Measurements from ENCODE around the gene LDLRAD4.

Gene LDLRAD4

DNA sequence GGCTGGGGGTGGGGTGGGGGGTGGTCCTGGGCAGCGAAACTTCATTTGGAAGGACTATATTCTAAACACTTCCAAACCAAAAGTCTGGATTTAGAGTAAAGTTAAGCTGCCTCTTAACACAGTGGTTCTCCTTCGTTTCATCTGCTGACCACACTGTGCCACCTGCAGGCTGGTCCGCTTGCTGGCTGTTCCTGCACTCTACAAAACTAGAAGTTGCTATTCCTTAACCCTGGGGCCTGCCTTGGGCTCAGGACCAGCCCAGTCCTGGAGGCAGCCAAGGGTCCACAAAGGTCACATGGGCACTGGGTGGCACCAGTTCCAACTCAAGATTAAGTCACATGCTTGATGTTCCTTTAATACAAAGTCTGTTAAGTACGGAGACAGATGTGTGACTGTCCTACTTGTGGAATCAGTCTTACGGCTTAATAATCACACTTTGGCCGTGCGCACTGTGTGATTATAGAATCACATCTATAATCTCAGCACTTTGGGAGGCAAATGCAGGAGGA lies 312.4 kb downstream of the LDLRAD4 start:
- no peak overlapping the region for H3K4me3 Mint-ChIP-seq
- peaks cover 7% of the 10 kb centered on the region for H3K4me1 Mint-ChIP-seq
- DNase-seq (ENCODE audit: low spot score in 2 of 2): no peak
- H3K9me3 Mint-ChIP-seq: no peaks in the 10 kb centered on the region
- ATAC-seq: peak; percentile 51
- no peak overlapping the region for H3K27ac Mint-ChIP-seq
- H3K36me3 Mint-ChIP-seq: no peaks in the 10 kb centered on the region

DNA sequence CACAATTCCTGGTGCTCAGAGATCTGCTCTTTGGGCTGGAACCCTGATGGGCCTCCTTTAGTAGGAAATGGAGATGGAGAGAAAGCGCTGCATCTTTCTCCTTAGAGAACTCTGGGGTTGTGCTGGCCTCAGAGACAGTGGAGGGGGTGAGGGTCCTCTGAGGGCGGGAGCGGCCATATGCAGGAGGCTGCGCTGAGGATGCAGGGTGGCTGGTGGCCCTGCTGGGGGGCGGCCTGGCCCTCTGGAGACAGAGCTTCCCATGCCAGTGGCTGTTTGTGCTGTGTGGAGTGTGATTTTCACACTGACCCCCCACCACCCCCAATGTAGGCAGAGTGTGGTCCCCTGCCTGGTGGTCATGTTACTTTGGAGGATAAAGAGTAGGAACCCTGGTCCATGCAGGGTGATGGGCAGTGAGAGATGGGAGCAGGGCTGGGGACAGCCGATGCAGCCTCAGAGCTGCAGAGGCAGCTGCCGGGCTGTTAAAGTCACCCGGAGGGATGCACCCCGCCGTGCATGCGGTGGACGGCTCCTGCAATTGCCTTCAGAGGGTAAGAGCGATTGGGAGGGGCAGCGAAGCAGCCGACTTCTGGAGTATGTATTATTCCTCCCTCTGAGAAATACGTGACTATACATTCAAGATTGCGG lies 313.2 kb downstream of the LDLRAD4 start:
- no peak for DNase-seq (ENCODE audit: low spot score in 2 of 2)
- H3K27ac Mint-ChIP-seq: peak overlapping the region; percentile 78
- no peaks in the 10 kb centered on the region for H3K9me3 Mint-ChIP-seq
- H3K36me3 Mint-ChIP-seq: no peaks in the 10 kb centered on the region
- no peak overlapping the region for H3K4me3 Mint-ChIP-seq
- H3K4me1 Mint-ChIP-seq: peaks cover 7% of the 10 kb centered on the region
- no peak for ATAC-seq

DNA sequence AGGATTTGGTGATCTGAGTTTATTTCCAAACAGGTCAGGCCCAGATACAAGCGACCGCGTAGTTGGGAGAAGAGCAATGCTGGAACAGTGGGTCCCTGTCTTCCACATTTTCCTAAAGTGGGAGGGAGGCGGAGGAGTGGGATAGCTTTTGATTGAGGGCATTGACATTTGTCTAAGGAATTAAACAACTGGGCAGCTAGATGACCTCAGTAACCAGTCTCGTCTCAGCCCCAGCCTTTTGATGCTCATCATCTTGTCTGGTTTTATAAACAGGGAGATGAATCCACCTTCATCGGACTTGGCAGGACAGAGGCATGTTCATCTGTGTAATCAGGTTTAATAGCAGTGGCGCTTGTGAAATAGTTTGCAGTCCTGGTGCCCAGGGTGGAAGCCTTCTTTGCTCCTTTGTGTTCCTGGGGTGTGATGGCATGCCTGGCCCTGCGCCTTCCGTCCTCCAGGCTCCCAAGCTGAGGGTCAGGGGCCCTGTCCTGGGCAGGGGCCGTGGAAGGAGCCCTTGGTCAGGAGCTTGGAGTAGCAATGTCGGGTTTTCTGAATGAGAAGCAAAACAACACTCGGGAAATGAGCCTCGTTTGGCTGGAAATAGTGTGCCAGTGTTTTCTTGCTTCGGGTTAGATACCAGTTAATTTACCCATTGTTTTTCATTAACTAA lies 314.0 kb downstream of the LDLRAD4 start:
- DNase-seq (ENCODE audit: low spot score in 2 of 2) (no peak), ATAC-seq (no peak)
- Mint-ChIP-seq H3K9me3 (no peaks in the 10 kb centered on the region), H3K4me1 (peaks cover 7% of the 10 kb centered on the region), H3K27ac (no peak overlapping the region), H3K4me3 (no peak overlapping the region), H3K36me3 (no peaks in the 10 kb centered on the region)

DNA sequence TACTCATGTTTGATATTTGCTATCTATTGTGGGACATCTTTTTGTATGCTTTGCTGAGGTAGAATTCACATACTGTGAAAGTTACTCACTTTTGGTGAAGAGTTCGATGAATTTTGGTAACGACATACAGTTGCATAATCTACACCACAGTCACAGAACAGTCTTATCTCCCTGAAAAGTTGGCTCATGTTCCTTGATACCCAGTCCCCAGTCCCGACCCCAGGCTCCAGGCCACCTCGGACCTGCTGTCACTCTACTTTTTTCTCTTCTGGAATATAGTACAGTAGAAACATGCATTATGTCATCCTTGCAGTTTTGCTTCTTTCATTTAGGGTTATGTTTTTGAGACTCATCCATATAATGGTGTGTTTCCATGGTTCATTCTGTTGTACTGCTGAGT lies 316.1 kb downstream of the LDLRAD4 start:
- Mint-ChIP-seq H3K36me3 (no peaks in the 10 kb centered on the region), H3K4me1 (peaks cover 17% of the 10 kb centered on the region), H3K27ac (no peak overlapping the region), H3K4me3 (no peak overlapping the region), H3K9me3 (no peaks in the 10 kb centered on the region)
- ATAC-seq: no peak
- DNase-seq (ENCODE audit: low spot score in 2 of 2): no peak

DNA sequence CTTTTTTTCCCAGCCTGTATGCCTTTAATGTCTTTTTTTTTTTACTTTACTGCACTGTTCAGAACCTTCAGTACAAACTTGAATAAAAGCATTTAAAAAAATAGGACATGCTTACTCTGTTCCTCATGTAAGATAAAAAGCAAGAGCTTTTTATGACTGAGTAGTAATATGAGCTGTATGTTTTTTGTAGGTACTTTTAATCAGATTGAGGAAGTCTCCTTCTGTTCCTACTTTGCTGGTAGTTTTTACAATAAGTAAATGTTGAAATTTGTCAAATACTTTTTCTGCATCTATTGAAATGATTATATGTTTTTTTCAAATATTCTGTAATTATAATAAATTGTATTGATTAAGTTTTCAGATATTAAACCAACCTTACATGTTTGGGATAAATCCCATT lies 318.0 kb downstream of the LDLRAD4 start:
- Mint-ChIP-seq H3K36me3 (no peaks in the 10 kb centered on the region), H3K27ac (no peak overlapping the region), H3K4me3 (no peak overlapping the region), H3K4me1 (peaks cover 28% of the 10 kb centered on the region), H3K9me3 (no peaks in the 10 kb centered on the region)
- DNase-seq (ENCODE audit: low spot score in 2 of 2) (no peak), ATAC-seq (no peak)

DNA sequence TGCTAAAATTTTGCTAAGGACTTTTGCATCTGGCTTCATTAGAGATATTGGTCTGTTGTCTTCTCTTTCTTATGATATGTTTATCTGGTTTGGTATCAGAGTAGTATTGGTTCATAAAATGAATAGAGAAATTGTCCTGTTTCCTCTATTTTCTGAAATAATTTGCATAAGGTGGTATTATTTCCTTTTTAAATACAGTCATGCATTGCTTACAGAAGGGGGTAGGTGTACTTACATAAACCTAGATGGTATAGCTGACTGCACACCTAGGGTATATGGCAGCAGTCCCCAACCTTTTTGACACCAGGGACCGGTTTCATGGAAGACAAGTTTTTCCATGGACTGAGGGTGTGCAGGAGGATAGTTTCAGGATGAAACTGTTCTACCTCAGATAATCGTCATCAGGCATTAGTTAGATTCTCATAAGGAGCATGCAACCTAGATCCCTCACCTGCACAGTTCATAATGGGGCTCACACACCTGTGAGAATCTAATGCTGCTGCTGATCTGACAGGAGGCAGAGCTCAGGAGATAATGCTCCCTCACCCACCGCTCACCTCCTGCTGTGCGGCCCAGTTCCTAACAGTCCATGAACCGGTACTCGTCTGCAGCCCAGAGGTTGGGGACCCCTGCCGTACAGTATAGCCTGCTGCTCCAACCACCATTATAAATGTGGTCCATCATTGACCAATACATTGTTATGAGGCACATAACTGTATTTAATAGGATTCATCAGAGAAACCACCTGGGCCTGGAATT lies 318.6 kb downstream of the LDLRAD4 start:
- H3K4me3 Mint-ChIP-seq: no peak overlapping the region
- no peak for DNase-seq (ENCODE audit: low spot score in 2 of 2)
- peaks cover 28% of the 10 kb centered on the region for H3K4me1 Mint-ChIP-seq
- H3K9me3 Mint-ChIP-seq: no peaks in the 10 kb centered on the region
- no peak overlapping the region for H3K27ac Mint-ChIP-seq
- ATAC-seq: no peak
- no peaks in the 10 kb centered on the region for H3K36me3 Mint-ChIP-seq

DNA sequence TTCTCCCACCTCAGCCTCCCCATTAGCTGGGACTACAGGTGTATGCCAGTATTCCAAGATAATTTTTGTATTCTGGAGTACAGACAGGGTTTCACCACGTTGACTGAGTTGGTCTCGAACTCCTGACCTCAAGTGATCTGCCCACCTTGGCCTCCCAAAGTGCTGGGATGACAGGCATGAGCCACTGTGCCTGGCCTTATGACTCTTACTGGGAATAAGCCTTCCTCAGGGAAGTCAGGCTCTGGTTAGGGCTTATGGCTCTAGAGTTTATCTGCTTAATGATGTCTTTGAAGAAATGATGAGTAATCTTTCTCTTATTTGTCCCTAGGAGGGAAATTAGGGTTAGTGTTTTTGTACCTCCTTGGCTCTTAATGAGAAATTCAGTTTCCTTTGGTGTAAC lies 320.1 kb downstream of the LDLRAD4 start:
- Mint-ChIP-seq H3K27ac (no peak overlapping the region), H3K4me3 (no peak overlapping the region), H3K36me3 (no peaks in the 10 kb centered on the region), H3K9me3 (no peaks in the 10 kb centered on the region), H3K4me1 (peaks cover 27% of the 10 kb centered on the region)
- DNase-seq (ENCODE audit: low spot score in 2 of 2) (no peak), ATAC-seq (no peak)

DNA sequence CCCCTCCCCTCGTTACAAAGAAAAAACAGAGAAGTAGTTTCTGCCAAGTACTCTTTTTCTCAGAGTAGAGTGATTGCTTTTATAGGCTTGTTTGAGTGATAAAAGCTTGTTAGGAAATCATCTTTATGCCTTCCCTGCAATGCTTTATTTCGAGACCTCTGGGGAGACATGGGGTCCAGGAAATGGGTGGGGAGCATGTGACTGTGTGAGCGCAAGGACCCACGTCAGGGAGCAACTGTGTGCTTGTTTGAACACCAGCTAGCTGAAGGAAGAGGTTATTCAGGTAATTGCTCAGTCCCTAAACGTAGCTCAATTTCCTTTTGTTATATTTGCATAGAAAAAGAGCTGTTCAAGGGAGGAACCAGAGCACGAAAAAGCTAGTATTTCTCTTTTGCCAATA lies 320.5 kb downstream of the LDLRAD4 start:
- no peaks in the 10 kb centered on the region for H3K9me3 Mint-ChIP-seq
- ATAC-seq (no peak), DNase-seq (ENCODE audit: low spot score in 2 of 2) (no peak)
- no peak overlapping the region for H3K4me3 Mint-ChIP-seq
- H3K4me1 Mint-ChIP-seq: peaks cover 23% of the 10 kb centered on the region
- no peaks in the 10 kb centered on the region for H3K36me3 Mint-ChIP-seq
- no peak overlapping the region for H3K27ac Mint-ChIP-seq

DNA sequence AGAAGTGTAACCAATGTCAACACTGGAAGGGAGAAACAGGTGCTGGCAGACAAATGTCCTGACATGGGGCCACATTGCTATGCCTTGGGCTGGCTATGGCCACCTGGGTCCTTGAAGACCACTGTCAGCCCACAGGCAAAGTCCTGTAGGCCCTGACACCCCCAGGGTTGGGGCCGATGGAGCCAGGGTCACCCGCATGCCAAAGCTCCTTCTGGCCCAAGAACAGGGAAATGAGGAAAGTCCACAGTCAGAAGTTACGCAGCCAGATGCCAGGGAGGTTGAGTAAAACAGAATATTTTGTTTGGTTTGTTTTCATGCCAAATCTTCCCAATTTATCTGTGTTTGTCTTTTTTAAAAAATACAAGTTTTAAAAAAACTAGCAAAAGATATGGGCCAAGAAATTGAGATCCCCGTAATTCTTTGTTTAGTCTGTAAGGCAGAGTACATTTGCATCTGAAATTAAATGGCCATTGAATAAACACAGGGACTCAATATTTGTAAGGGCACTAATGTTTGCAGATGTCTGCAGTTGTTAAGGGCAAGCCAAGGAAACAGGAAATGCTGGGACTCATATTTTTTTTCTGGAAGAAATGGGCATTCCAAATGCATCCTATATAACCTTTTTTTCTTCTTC lies 321.4 kb downstream of the LDLRAD4 start:
- DNase-seq (ENCODE audit: low spot score in 2 of 2) (no peak), ATAC-seq (no peak)
- Mint-ChIP-seq H3K27ac (peak overlapping the region; percentile 52), H3K36me3 (no peaks in the 10 kb centered on the region), H3K4me1 (peaks cover 20% of the 10 kb centered on the region), H3K9me3 (no peaks in the 10 kb centered on the region), H3K4me3 (no peak overlapping the region)

DNA sequence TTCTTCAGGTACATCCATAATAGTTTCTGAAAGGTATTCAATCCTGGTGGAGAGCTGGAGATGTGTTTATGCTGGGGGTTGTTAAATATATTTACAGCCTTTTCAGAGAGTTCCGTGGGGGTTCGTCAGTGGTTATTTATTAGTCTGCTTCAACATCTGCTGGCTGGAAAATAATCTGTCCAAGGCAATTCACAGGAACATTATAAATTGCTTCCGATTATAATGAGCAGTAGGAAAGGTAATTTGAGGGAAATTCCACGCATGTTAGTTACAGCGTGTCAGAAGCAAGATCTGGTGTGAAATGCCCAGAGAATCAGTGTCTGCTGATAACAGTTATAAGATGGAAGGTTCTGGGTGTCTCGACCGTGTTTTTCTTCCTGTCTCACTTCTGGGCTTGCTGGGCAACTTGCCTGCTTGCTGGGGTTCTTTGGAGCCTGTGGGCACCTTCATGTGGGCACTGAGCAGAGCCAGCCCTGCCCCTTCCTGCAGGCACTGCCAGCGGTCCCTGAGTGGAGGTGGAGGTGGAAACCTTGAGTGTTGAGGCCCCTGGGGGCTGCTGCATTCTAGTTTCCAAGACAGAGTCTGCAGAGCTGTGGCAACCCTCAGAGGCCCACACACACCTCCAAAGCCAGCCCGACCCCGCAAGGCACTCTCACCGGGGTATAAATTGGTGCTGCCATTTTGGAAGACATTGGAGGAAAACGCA lies 322.1 kb downstream of the LDLRAD4 start:
- Mint-ChIP-seq H3K4me1 (peaks cover 22% of the 10 kb centered on the region), H3K27ac (peak overlapping the region; percentile 52), H3K9me3 (no peaks in the 10 kb centered on the region), H3K4me3 (no peak overlapping the region), H3K36me3 (no peaks in the 10 kb centered on the region)
- ATAC-seq (no peak), DNase-seq (ENCODE audit: low spot score in 2 of 2) (no peak)

DNA sequence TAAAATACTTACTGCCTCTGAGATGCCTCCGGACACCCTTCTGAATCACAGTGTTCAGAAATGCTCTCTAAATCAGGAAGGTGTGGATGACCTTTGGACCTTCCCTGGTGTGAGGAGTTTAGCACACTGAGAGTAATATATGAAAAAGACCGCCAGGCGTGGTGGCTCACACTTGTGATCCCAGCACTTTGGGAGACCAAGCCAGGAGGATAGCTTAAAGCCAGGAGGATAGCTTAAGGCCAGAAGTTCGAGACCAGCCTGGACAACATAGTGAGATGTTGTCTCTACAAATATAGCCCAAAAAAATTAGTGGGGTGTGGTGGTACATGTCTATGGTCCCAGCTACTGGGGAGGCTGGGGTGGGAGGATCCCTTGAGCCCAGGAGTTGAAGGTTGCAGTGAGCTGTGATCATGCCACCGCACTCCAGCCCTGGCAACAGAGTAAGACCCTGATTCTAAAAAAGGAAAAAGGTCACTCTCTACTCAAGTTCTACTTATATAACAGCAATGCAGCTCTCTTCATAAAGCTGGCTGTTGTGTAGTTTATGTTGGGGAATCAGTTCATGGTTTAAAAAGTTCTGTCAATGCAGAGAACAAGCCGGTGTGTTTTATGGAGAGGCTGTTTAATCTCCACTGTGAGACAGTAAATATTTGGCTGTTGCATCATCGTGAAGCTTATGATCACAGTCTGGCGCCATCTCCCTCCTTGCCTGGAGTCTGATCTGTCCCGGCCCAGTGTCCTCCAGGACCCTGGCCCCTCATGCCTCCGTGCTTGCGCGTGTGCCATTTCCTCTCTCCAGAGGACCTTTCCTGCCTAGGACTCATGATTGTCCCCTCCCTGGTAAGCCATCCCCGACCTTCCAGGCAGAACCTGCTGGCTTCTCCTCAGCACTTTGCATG lies 323.3 kb downstream of the LDLRAD4 start:
- Mint-ChIP-seq H3K9me3 (no peaks in the 10 kb centered on the region), H3K27ac (peak overlapping the region; percentile 70), H3K4me3 (no peak overlapping the region), H3K36me3 (no peaks in the 10 kb centered on the region), H3K4me1 (peaks cover 27% of the 10 kb centered on the region)
- ATAC-seq (no peak), DNase-seq (ENCODE audit: low spot score in 2 of 2) (no peak)

DNA sequence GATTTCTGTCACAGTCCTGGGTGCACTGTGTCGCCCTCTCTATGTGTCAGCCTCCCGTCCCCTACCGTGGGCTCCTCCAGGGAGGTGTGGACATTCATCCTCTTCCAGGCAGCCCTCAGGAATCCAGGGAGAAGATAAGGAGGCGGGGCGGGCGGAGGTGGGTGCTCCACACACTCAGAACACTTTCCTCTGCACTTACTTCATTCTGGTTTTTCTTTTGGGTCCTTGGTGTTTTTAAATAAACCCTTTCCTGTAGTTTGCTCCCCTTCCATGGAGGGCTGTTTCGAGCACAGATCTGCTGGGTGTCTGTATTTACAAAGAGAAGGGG lies 323.9 kb downstream of the LDLRAD4 start:
- no peaks in the 10 kb centered on the region for H3K9me3 Mint-ChIP-seq
- H3K4me1 Mint-ChIP-seq: peaks cover 27% of the 10 kb centered on the region
- no peak for DNase-seq (ENCODE audit: low spot score in 2 of 2)
- ATAC-seq: no peak
- peak overlapping the region; percentile 70 for H3K27ac Mint-ChIP-seq
- no peaks in the 10 kb centered on the region for H3K36me3 Mint-ChIP-seq
- H3K4me3 Mint-ChIP-seq: no peak overlapping the region

DNA sequence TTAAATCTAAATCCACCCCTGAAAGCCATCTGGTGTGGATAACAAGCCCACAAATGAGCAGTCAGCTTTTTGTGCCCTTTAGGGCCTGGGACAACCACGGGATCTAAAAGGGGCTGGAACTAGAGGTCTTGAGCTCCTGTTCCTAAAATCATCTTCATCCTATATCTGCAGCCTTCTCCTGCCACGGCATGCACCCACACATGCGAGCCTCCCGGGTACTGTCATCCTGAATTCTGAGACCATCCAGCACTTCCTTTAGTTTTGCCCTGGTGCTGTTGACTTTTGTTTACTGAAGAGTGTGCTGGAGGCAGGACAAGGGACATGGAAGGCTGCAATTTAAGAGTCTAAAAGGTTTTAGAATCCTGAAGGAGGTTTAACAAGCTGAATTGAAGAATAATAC lies 324.6 kb downstream of the LDLRAD4 start:
- ATAC-seq (no peak), DNase-seq (ENCODE audit: low spot score in 2 of 2) (no peak)
- Mint-ChIP-seq H3K27ac (peak overlapping the region; percentile 70), H3K4me3 (no peak overlapping the region), H3K4me1 (peaks cover 32% of the 10 kb centered on the region), H3K36me3 (no peaks in the 10 kb centered on the region), H3K9me3 (no peaks in the 10 kb centered on the region)
